ENCODE results near the gene ROR1. TPM values are rescaled to one million over a fixed set of nuclear protein-coding genes. Genes with fewer than 3 reads are reported as not detected.

ROR1 gene
- total RNA-seq, 1 experiment from 2014 or later, result 37.2 TPM

DNA sequence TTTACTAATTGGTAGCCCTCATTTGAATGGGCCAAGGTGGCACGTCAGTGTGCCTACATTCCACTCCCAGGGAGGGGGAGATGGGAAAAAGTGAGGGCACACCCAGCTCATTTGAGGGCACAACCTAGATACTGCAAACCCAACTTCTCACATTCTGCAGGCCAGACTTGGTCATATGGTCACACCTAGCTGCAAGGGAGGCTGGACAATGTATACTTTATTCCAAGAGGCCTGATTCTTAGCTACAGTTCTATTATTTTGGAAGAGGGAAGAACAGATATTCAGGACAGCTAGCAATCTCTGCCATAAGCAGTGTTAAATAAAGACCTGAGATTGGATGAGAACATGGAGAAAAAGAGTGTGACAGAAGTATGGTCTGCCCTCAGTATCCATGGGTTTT lies 180.4 kb downstream of the ROR1 start:
- TF ChIP-seq, protein P1, sequence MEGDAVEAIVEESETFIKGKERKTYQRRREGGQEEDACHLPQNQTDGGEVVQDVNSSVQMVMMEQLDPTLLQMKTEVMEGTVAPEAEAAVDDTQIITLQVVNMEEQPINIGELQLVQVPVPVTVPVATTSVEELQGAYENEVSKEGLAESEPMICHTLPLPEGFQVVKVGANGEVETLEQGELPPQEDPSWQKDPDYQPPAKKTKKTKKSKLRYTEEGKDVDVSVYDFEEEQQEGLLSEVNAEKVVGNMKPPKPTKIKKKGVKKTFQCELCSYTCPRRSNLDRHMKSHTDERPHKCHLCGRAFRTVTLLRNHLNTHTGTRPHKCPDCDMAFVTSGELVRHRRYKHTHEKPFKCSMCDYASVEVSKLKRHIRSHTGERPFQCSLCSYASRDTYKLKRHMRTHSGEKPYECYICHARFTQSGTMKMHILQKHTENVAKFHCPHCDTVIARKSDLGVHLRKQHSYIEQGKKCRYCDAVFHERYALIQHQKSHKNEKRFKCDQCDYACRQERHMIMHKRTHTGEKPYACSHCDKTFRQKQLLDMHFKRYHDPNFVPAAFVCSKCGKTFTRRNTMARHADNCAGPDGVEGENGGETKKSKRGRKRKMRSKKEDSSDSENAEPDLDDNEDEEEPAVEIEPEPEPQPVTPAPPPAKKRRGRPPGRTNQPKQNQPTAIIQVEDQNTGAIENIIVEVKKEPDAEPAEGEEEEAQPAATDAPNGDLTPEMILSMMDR (IDR thresholded peaks at IDR 0.05; ENCODE audit: insufficient read depth in 1 of 2, low read depth in 1 of 2, low read length in 1 of 2, severe bottlenecking in 1 of 2, unreplicated experiment in 1 of 2), result no peak
- Histone ChIP-seq H3K4me1 (no peaks in the 10 kb centered on the region), H3K4me3 (ENCODE audit: low read depth, low read length) (no peak overlapping the region), H3K9me3 (peaks cover 8% of the 10 kb centered on the region; the same call in 1 of the 2 replicates), H3K27me3 (replicated peaks; ENCODE audit: control insufficient read depth, insufficient read depth, low read length) (no peaks in the 10 kb centered on the region), H3K36me3 (ENCODE audit: control insufficient read depth, insufficient read depth, low read length) (no peaks in the 10 kb centered on the region)
- no peak for DNase-seq
- peaks cover 25% of the 10 kb centered on the region for H3K36me3 Mint-ChIP-seq (ENCODE audit: insufficient read depth, unreplicated experiment)
- H3K4me1 Mint-ChIP-seq (ENCODE audit: low read depth, unreplicated experiment), result peaks cover 6% of the 10 kb centered on the region
- no peak overlapping the region for H3K27ac Mint-ChIP-seq (ENCODE audit: unreplicated experiment)
- H3K4me3 Mint-ChIP-seq (ENCODE audit: unreplicated experiment), result no peak overlapping the region
- ChIA-PET CTCF (no interaction called here), POLR2A (no interaction called here)
- intact Hi-C loops (cut with micrococcal nuclease; ENCODE audit: unreplicated experiment), result no loop called here
- peaks cover 16% of the 10 kb centered on the region for H3K9me3 Mint-ChIP-seq (ENCODE audit: unreplicated experiment)
- BruUV-seq (replicated peaks), result no TSS peak
- H3K27me3 Mint-ChIP-seq (ENCODE audit: insufficient read depth, unreplicated experiment), result no peaks in the 10 kb centered on the region

- TF ChIP-seq, protein P1 (IDR thresholded peaks at IDR 0.05; ENCODE audit: insufficient read depth in 1 of 2, low read depth in 1 of 2, low read length in 1 of 2, severe bottlenecking in 1 of 2, unreplicated experiment in 1 of 2), result no peak
- H3K9me3 ChIP-seq, result peaks cover 8% of the 10 kb centered on the region; the same call in 1 of the 2 replicates
- DNase-seq, result no peak
- CTCF ChIA-PET, result no interaction called here
- peaks cover 16% of the 10 kb centered on the region for H3K9me3 Mint-ChIP-seq (ENCODE audit: unreplicated experiment)
- peak overlapping the region; percentile 74 for H3K27ac Mint-ChIP-seq (ENCODE audit: unreplicated experiment)
- no peaks in the 10 kb centered on the region for H3K27me3 ChIP-seq (replicated peaks; ENCODE audit: control insufficient read depth, insufficient read depth, low read length)
- peaks cover 25% of the 10 kb centered on the region for H3K36me3 Mint-ChIP-seq (ENCODE audit: insufficient read depth, unreplicated experiment)
- H3K4me1 ChIP-seq, result no peaks in the 10 kb centered on the region
- no peaks in the 10 kb centered on the region for H3K36me3 ChIP-seq (ENCODE audit: control insufficient read depth, insufficient read depth, low read length)
- BruUV-seq (replicated peaks), result no TSS peak
- H3K4me1 Mint-ChIP-seq (ENCODE audit: low read depth, unreplicated experiment), result peaks cover 6% of the 10 kb centered on the region
- no peak overlapping the region for H3K4me3 ChIP-seq (ENCODE audit: low read depth, low read length)
- H3K27me3 Mint-ChIP-seq (ENCODE audit: insufficient read depth, unreplicated experiment), result no peaks in the 10 kb centered on the region
- POLR2A ChIA-PET, result interaction anchor here (0.8 kb wide), 1 partner anchor 264 kb away, joined by 3 read pairs; no protein-coding TSS in a partner anchor
- intact Hi-C loops (cut with micrococcal nuclease; ENCODE audit: unreplicated experiment), result no loop called here
- H3K4me3 Mint-ChIP-seq (ENCODE audit: unreplicated experiment), result no peak overlapping the region
Measured at GRCh38 chr1:63955370-63956145, 181.7 kb downstream of the ROR1 start.

DNA sequence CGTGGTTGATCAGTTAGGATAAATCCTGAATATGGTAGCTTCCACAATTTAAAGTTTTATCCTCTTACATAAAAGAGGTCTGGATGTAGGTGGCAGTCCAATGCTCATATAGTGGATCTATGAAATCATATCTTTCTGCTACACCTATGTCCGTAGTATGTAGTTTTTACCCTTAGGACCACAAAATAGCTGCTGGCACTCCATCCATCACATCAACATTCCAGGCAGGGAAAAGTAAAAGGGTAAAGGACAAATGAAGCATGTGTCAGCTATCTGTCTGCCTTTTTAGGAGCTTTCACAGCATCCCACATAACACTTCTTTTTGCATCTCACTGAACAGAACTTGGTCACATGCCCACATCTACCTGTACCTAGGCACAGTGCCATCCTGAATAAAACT lies 184.7 kb downstream of the ROR1 start:
- H3K9me3 ChIP-seq, result peaks cover 6% of the 10 kb centered on the region; the same call in 1 of the 2 replicates
- no peaks in the 10 kb centered on the region for H3K4me1 ChIP-seq
- H3K27me3 Mint-ChIP-seq (ENCODE audit: insufficient read depth, unreplicated experiment), result no peaks in the 10 kb centered on the region
- CTCF ChIA-PET, result no interaction called here
- intact Hi-C loops (cut with micrococcal nuclease; ENCODE audit: unreplicated experiment), result no loop called here
- TF ChIP-seq, protein P1 (IDR thresholded peaks at IDR 0.05; ENCODE audit: insufficient read depth in 1 of 2, low read depth in 1 of 2, low read length in 1 of 2, severe bottlenecking in 1 of 2, unreplicated experiment in 1 of 2), result no peak
- BruUV-seq (replicated peaks), result no TSS peak
- no peak overlapping the region for H3K4me3 Mint-ChIP-seq (ENCODE audit: unreplicated experiment)
- no peak for DNase-seq
- no peaks in the 10 kb centered on the region for H3K27me3 ChIP-seq (replicated peaks; ENCODE audit: control insufficient read depth, insufficient read depth, low read length)
- peaks cover 23% of the 10 kb centered on the region for H3K36me3 Mint-ChIP-seq (ENCODE audit: insufficient read depth, unreplicated experiment)
- POLR2A ChIA-PET, result no interaction called here
- peaks cover 11% of the 10 kb centered on the region for H3K9me3 Mint-ChIP-seq (ENCODE audit: unreplicated experiment)
- peaks cover 15% of the 10 kb centered on the region for H3K4me1 Mint-ChIP-seq (ENCODE audit: low read depth, unreplicated experiment)
- no peaks in the 10 kb centered on the region for H3K36me3 ChIP-seq (ENCODE audit: control insufficient read depth, insufficient read depth, low read length)
- no peak overlapping the region for H3K4me3 ChIP-seq (ENCODE audit: low read depth, low read length)
- H3K27ac Mint-ChIP-seq (ENCODE audit: unreplicated experiment), result no peak overlapping the region

Data from Caco-2 (cell line).